ENCODE data around the gene PPP1R8.

PPP1R8 gene

GRCh38 chr1:27872802-27873551 lies 42.4 kb downstream of the PPP1R8 start:
- no peak for DNase-seq

- DNase-seq, result no peak
Observed at GRCh38 chr1:27873671-27874384, 43.2 kb downstream of the PPP1R8 start.

GRCh38 chr1:27876341-27877114 lies 45.9 kb downstream of the PPP1R8 start:
- no peak for DNase-seq

GRCh38 chr1:27877115-27877416 lies 46.5 kb downstream of the PPP1R8 start:
- no peak for DNase-seq

GRCh38 chr1:27878039-27878438 lies 47.5 kb downstream of the PPP1R8 start:
- DNase-seq, result no peak

- no peak for DNase-seq
Observed at GRCh38 chr1:27878787-27879335, 48.3 kb downstream of the PPP1R8 start.

GRCh38 chr1:27879374-27880082 lies 48.9 kb downstream of the PPP1R8 start:
- no peak for DNase-seq

GRCh38 chr1:27882543-27882903 lies 51.9 kb downstream of the PPP1R8 start:
- no peak for DNase-seq

GRCh38 chr1:27883536-27883935 lies 53.0 kb downstream of the PPP1R8 start:
- DNase-seq, result no peak

- no peak for DNase-seq
Observed at GRCh38 chr1:27884006-27884954, 53.7 kb downstream of the PPP1R8 start.

- DNase-seq, result no peak
Observed at GRCh38 chr1:27885114-27885528, 54.5 kb downstream of the PPP1R8 start.

- no peak for DNase-seq
Observed at GRCh38 chr1:27885621-27886352, 55.2 kb downstream of the PPP1R8 start.

GRCh38 chr1:27886353-27886679 lies 55.7 kb downstream of the PPP1R8 start:
- no peak for DNase-seq

- DNase-seq, result no peak
Observed at GRCh38 chr1:27886744-27887143, 56.2 kb downstream of the PPP1R8 start.

GRCh38 chr1:27887215-27888021 lies 56.8 kb downstream of the PPP1R8 start:
- DNase-seq, result peak; percentile 67

GRCh38 chr1:27889506-27889905 lies 58.9 kb downstream of the PPP1R8 start:
- DNase-seq, result no peak

- DNase-seq, result peak; percentile 38
Observed at GRCh38 chr1:27891196-27891889, 60.8 kb downstream of the PPP1R8 start.

GRCh38 chr1:27894521-27894920 lies 63.9 kb downstream of the PPP1R8 start:
- DNase-seq, result no peak

All from central memory CD4-positive, alpha-beta T cell (primary cell).